HG03520 (cell line): ENCODE measurements around the gene SLC2A6.

Experiments
- ATAC-seq: cut with Tn5 transposase; IDR thresholded peaks from one replicate; pipeline ENCODE4 v1.9.1; 2021; ENCODE audit warnings: mild to moderate bottlenecking, moderate library complexity; ENCODE audit not compliant: unreplicated experiment

Gene SLC2A6

GRCh38 chr9:133443248-133443647, 35.7 kb downstream of the SLC2A6 start:
- ATAC-seq: no peak

DNA sequence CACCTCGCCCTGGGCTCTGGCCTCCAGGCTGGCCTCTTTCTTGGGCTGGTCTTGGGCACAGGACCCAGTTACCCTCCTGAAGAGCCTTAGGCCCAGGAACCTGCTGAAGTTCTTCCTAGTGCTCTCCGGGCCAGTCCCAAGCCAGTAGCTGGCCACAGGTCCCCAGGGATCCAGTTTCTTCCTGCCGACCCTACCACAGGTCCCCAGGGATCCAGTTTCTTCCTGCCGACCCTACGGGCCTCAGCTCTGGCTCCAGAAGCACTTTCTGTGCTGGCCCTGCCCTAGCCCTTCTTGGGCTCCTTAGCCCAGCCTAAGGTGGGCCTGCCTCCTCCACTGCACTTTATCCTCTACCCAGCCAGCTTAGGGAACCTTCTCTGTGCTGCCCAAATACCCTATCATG, 37.3 kb downstream of the SLC2A6 start:
- ATAC-seq: no peak

DNA sequence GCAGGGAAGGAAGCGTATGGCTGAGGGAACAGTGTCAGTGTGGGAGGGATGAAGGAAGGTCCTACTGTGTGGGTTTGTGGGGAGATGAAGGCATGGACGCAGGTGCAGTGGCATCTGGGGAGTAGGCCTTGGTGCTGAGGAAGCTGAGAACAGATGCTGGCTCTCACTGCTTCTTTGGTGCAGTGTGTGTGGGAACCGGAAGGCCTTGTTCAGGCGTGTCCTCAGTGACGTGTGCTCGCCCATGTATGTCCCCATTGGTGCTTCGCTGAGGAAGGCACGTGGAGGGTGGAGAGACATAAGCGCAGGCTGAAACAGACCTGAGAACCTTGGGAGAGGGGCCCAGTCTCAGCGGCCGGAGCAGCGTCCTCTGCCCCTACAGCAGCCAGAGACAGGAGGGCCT, 38.0 kb downstream of the SLC2A6 start:
- no peak for ATAC-seq

- no peak for ATAC-seq
These were observed 39.6 kb downstream of the SLC2A6 start for GRCh38 chr9:133439337-133439736.

- no peak for ATAC-seq
These were observed 41.0 kb downstream of the SLC2A6 start for GRCh38 chr9:133437753-133438531.

DNA sequence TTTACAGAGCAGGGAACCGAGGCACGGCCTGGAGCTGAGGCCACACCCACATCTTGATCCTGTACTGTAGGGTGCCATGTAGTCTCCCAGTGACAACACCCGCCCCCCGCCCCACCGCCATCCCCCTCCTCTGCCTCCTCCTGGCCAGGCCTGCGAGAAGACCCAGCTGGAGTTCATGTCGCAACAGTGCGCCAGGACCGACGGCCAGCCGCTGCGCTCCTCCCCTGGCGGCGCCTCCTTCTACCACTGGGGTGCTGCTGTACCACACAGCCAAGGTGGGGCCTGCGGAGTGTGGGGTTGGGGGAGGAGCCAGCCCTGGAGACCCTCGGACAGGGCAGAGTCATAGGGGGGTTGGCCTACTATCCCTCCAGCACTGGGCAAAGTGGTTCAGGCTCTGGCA, 42.2 kb downstream of the SLC2A6 start:
- no peak for ATAC-seq

GRCh38 chr9:133433351-133433843, 45.5 kb downstream of the SLC2A6 start:
- ATAC-seq: no peak

DNA sequence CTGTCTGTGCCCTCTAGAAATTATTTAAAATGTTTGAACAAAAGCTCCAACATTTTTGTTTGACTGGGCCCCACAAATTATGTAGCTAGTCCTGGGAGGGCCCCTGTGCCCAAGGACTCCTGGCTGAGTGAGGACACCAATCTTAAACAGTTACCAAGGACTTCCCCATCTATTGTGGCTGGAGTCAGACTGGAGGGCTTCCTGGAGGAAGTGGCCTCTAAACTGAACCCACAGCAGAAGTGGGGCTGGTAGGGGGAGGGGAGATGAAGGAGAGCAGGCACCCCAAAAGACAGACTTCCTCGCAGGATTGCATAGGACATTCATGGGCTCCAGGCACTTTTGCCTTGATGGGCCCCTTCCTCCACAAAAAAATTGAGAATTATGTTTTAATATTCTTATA, 48.7 kb downstream of the SLC2A6 start:
- ATAC-seq: no peak

GRCh38 chr9:133429641-133430161, 49.2 kb downstream of the SLC2A6 start:
- ATAC-seq: no peak

DNA sequence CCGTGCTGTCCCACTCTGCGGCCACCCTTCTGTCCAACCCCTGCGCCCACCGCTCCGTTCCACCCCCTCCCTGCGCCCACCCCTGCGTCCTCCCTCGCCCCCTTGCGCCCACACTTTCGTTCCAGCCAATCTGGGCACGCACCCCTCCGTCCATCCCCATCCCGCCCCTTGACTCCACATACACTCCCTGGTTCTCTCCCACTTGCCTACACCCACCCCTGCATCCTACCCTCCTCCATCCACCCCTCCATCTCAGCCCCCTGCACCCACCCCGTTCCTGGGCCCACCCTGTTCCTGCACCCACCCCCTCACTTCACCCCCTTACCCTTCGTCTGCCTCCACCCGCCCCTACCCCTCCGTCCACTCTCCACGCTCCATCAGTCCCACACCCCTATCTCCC, 49.7 kb downstream of the SLC2A6 start:
- no peak for ATAC-seq

DNA sequence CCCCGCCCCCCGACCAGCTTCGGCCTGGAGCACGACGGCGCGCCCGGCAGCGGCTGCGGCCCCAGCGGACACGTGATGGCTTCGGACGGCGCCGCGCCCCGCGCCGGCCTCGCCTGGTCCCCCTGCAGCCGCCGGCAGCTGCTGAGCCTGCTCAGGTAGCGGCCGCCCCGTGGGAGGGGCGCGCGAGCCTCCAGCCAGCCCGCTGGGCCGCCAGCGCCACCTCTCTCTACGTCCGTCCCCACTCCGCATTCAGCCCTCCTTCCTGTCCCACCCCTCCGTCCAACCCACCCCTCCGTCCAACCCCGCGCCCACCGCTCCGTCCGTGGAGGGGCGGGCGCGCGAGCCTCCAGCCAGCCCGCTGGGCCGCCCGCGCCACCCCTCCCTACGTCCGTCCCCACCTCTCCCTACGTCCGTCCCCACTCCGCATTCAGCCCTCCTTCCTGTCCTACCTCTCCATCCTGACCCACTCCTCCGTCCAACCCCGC, 50.2 kb downstream of the SLC2A6 start:
- ATAC-seq: no peak

DNA sequence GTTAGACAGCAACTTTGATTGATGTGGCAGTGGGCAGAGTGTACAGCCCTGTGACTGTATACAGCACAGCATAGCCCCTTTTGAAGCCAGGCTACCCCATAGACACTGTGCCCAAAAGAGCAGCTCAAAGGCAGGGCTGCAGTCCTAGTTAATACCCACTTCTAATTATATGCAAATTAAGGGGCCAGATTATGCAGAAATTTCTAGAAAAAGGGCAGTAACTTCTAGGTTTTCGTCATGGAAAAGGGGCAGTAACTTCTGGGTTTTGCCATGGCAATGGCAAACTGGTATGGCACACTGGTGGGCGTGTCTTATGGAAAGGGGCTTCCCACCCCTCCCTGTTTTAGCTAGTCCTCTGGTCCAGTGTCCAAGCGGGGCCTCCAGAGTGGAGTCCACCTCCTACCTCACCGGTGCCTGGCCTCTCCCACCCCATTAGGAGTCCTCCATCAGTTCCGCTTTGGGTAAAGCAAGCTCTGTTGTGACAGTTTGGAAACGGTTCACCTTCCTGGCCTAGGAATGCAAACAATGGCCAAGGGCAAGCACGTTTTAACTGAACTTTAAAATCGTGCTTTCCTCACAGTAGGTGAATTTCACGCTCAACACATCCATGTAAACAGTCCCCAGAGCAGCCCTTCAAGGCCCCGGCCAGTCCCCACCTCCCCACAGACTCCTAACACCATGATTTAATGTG, 51.1 kb downstream of the SLC2A6 start:
- no peak for ATAC-seq

GRCh38 chr9:133426011-133426410, 52.9 kb downstream of the SLC2A6 start:
- ATAC-seq: no peak

- no peak for ATAC-seq
These were observed 53.8 kb downstream of the SLC2A6 start for GRCh38 chr9:133425049-133425632.

- no peak for ATAC-seq
These were observed 54.7 kb downstream of the SLC2A6 start for GRCh38 chr9:133424187-133424586.

DNA sequence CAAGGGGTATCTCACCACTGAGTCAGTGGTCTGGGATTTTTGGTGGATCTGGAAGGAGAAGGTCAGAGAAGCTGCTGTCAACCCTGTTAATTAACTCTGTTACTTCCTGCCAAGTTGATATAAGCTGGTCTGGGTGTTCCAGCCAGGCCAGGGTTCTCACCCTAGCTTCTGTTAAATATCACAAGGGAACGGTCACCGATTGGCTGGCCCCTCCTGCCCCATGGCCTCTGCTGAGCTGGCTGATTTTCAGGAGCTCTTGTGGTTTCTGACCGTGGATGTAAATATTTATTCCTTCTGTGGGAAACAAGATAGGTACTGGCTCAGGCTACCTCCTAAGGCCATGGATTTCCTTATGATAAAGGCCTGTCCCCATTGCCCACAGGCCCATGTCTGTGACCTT, 55.7 kb downstream of the SLC2A6 start:
- no peak for ATAC-seq

- ATAC-seq: no peak
These were observed 57.0 kb downstream of the SLC2A6 start, which contains the start of gene ADAMTS13 for GRCh38 chr9:133421615-133422542. Gene ADAMTS13, plus strand, starts transcription at chr9:133422367. Its CDS starts 77 bp downstream, at chr9:133422444.
